Stimulated activated naive CD8-positive, alpha-beta T cell treated with anti-CD3 and anti-CD28 coated beads, Interleukin-15, Interleukin-2, amounts not matched to agents 100 U/mL and 50 U/mL, for 24 hours (primary cell): ENCODE data around the gene C1QL4.
"Not testable (repeated sequence)": the region's sequence is repeated elsewhere in the genome, so short reads cannot be mapped to it uniquely, and the experiment has no call there.

Experiments
- ATAC-seq: fragments of 150-1000 bp; cut with Tn5 transposase; one replicate; pipeline ENCODE4 v1.10.0; 2021
- DNase-seq: peaks from one replicate; pipeline ENCODE4 v3.0.0; 2021

The C1QL4 gene

DNA sequence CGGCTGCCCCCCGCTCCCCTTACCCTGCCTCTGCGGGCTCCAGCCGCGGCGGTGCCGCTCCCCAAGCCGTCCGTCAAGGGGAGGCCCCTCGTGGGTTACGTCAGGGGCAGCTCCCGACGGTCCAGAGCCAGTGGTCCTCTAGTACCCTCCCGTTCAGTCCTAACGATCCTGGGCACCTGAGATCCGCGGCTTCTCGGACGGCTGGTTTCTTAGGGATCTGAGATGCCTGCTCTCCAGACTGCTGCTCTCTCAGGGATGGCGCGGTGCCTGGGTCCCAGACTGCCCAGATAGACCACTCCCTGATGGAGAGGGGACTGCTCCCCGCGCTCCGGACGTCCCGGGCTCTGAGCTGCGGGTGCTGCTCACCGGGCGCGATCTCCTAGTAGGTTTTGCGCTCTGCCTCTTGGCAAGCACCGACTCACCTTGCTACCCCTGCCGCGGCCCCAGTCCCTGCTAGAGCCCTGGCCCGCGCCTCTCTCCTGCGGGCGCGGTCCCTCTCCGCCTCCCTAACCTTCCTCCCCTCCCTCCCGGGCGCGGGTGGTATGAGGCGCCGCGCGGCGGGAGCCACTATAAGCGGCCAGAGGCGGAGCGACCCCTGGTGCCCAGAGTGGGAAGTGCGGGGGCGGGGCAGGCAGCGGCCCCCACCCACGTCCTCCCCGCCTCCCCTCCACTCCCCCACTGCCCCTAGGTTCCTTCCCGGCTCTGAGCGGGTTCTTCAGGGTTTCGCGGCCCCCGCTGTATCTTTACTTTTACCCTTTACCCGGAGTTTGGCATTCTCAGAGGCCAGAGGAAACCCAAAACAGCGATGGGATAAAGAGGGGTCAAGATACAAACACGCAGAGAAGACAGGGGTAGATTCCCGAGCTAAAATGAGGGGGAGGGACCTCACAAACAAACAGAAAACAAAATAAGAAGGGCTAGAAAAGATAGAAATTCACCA, at the start of gene C1QL4:
Gene C1QL4 (minus strand): TSS at position 544 of the 940 bp plus-strand sequence. CDS start 711 bp downstream, outside the sequence.
- DNase-seq = peak; percentile 95
- peak; percentile 77 for ATAC-seq

- ATAC-seq, DNase-seq: not testable (repeated sequence)
Measured at GRCh38 chr12:49380184-49380583, 43.2 kb upstream of the C1QL4 start.

DNA sequence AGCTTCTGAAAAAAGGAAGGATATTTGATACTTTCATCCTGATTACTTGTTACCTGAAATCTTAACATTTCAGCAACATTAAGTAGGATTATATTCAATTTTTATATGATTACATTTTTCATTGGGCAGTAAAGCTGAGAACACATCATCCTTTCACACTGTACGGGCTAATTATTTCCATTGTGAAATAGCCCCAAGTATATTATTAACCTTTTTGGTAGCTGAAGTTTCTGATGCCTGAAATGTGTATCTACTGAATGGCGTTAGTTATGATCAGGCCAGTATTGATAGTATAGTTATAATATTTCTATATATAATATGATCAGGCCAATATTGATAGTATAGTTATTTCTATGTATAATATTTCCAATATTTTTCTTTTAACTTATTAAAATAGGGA, 40.4 kb upstream of the C1QL4 start:
- DNase-seq (no peak), ATAC-seq (no peak)

GRCh38 chr12:49375406-49375805, 38.4 kb upstream of the C1QL4 start:
- DNase-seq = no peak
- peak; percentile 57 for ATAC-seq

- ATAC-seq (no peak), DNase-seq (no peak)
Measured at GRCh38 chr12:49370539-49370938, 33.6 kb upstream of the C1QL4 start.

GRCh38 chr12:49369411-49370145, 32.6 kb upstream of the C1QL4 start:
- DNase-seq (peak; percentile 38), ATAC-seq (no peak)

GRCh38 chr12:49368240-49368600, 31.2 kb upstream of the C1QL4 start:
- ATAC-seq (no peak), DNase-seq (no peak)

DNA sequence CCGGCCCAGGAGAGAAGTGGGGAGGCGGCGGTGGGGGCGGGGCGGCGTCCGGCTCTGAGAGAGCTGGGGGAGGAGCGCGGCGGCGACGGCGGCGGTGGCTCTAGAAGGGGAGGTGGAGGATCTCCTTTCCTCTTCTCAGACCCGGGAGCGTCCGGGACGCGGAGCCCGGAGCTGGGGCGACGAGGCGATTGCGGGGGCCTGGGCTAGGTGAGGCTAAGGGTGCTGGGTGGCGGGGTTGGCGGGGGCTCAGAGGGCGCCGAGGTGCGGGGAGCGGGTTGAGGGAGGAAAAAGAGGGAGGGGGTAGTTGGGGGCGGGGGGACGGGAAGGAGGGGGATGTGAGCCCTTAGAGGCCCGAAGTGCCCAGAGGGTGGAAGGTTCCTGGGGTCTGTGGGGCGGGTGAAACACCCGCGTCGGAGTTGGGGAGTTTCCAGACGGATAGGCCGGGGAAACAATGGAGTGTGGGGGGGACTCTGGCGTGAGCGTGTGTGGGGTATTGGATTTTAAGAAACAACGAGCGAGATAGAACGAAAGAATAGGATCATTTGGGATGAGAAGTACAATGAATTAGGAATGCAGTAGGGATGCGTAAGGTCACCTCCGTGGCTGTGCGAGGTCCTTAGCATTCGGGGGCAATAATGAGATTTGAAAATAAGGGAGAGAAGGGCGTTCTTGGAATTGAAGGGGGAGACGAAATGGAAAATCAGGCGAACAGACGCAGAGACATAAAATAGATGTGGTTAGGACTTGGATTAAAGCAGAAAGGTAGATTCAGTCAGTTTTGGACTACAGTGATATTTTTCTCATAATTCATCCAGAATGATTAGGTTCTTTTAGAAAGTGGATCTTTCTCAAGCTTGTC, 30.6 kb upstream of the C1QL4 start, which contains the start of gene SPATS2:
Gene SPATS2 (plus strand): TSS at position 82 of the 859 bp plus-strand sequence. CDS start 93,551 bp downstream, outside the sequence.
- ATAC-seq (no peak), DNase-seq (no peak)

DNA sequence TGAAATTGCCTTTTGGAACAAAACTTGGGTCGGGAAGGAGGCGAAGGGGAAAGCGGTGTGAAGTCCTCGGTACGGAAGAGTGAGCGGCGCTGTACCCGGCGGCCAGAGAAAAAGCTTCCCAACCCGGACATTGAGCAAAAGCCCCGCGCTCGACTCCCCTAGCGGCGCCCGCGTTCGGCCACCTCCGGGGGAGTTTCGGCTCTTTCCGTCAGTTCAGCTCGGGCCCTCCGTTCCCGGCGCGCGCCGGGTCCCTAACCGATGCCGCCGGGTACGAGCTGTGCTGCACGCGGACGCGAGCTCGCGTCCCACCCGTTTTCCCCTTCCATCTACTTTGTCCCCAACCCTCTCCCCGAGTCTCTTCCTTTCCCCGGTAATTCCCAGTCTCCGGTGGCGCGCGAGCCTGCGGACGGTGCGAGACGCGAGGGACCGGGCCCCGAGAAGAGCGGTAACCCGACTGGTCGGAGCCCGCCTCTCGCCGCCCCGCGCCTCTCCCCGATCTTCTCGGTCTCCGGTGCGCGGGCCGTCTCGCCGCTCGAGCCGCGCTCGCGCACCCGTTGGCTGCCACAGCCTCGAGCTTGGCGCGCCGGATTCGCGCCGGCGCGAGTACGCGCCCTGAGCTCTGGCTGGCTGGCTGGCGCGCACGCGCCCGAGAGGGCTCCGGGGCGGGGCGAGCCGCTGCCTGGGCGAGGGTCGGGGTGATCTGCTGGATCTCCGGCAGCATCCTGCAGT, 29.8 kb upstream of the C1QL4 start:
- peak; percentile 92 for DNase-seq

GRCh38 chr12:49366096-49366651, 29.2 kb upstream of the C1QL4 start:
- no peak for ATAC-seq

More for the DNA sequence above, 29.8 kb upstream of the C1QL4 start:
- ATAC-seq = peak; percentile 91

DNA sequence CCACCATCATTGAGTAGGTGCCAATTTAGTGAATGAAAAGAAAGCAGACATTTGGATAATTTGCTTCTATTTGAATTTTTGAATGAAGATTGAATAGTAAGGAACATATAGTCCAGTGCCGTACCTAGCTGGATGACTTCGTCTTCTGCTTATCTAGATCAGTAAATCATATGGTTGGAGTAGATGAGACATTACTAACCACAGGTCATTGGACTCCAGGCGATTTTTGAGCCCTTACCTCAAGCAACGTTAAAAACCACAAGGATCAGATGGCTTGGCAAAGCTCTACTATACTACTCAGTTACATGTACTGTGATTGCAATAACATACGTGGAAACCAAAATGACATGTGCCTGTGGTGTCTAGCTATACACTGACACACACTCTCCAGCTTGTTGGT, 28.6 kb upstream of the C1QL4 start:
- no peak for DNase-seq
- no peak for ATAC-seq

More at GRCh38 chr12:49366096-49366651, 29.2 kb upstream of the C1QL4 start:
- no peak for DNase-seq

GRCh38 chr12:49364989-49365388, 28.0 kb upstream of the C1QL4 start:
- ATAC-seq (no peak), DNase-seq (no peak)

DNA sequence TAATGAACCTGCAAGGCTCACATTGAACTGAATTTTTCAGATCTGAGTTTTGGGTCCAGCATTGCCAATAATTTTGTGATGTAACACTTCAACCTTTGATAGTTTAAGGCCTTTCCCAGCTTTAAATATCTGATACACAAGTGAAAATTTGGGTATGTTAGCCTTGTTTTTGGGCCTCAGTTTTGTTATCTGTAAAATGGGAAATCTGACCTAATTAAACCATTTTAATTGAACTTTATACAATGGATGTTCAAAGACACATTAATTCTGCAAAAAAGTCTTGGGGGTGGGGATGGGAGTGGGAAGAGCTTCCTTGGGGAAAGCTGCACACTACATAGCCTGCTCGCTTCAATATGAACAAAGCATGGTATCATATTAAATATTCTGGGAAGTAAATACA, 25.1 kb upstream of the C1QL4 start:
- DNase-seq (no peak), ATAC-seq (no peak)

DNA sequence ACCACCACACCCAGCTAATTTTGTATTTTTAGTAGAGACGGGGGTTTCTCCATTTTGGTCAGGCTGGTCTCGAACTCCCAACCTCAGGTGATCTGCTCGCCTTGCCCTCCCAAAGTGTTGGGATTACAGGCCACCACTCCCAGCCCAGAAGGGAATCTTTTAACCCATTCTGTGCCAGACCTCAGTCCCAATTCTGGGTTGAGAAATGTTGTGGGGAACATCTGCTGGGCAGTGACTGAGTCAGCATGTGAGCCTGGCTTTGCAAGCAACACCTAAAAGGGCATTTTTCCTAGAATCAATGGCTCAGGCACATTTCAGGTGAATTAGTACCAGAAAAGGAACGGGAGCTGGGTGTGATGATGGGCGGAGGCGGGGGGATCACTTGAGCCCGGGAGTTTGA, 22.7 kb upstream of the C1QL4 start:
- no peak for ATAC-seq
- DNase-seq = no peak

DNA sequence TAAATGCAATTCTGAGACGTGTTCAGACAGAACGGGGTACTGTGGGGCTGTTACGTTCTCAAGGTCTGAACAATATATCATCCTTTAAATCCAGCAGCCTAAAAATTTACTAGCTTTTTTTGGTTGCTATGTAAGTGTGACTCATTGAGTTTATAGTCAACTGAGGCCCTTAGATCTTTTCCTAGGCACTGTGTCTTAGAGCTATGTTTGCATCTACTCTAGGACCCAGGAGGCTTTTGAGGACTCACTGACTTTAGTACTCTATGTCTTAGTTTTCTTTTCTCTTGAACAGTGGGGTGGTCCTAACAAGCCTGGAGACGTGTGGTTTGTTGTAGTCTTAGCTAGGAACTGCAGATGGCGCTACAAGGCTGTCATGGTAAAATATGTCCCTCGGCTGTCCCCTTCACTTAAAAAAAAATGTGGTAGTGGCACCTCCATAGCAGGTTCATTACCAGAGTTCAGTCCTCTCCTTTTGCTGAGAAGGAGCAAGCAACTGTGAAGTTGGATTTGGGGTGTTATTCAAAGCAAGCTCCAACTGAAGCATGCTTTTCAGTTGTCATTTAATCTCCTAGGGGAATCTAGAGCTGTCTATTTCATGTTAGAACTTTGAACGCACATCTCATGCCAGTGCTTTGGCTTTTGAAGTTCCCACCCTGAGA, 21.6 kb upstream of the C1QL4 start:
- peak; percentile 47 for DNase-seq
- ATAC-seq = peak; percentile 91

DNA sequence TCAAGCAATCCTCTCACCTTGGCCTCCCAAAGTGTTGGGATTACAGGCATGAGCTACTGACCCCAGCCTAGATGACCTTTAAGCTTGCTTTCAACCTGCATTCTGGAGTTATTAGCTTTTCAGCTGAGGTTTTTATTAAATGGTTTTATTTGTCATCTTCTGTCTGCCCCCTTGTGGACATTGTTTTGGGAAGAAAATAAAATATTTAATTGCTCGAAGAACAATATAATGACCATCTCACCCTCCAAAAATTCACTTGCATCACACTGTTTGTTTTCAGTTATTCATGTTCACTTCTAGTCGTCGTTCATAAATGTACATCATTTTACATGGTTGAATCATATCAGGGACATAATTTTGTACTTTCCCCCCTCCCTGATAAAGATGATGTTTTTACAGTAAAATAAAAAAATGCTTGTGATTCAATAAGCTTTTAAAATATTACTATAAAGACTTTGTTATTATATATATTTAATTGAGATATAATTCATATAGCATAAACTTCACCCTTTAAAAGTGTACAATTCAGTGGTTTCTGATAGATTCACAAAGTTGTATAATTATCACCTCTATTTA, 20.2 kb upstream of the C1QL4 start:
- ATAC-seq (no peak), DNase-seq (no peak)

DNA sequence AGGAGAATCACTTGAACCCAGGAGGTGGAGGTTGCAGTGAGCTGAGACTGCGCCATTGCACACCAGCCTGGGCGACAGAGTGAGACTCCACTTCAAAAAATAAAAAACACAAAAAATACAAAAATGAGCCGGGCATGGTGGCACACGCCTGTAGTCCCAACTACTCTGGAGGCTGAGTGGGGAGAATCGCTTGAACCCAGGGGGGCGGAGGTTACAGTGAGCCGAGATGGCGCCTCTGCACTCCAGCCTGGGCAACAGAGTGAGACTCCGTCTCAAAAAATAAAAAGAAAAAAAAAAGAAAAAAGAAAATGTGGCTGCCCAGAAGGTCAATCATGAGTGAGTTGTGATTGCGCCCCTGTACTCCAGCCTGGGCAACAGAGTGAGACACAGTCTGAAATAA, 18.9 kb upstream of the C1QL4 start:
- no peak for ATAC-seq
- DNase-seq = no peak

- no peak for ATAC-seq
- DNase-seq = no peak
Measured at GRCh38 chr12:49352351-49352750, 15.4 kb upstream of the C1QL4 start.

- DNase-seq = no peak
- no peak for ATAC-seq
Measured at GRCh38 chr12:49349266-49349665, 12.3 kb upstream of the C1QL4 start.

DNA sequence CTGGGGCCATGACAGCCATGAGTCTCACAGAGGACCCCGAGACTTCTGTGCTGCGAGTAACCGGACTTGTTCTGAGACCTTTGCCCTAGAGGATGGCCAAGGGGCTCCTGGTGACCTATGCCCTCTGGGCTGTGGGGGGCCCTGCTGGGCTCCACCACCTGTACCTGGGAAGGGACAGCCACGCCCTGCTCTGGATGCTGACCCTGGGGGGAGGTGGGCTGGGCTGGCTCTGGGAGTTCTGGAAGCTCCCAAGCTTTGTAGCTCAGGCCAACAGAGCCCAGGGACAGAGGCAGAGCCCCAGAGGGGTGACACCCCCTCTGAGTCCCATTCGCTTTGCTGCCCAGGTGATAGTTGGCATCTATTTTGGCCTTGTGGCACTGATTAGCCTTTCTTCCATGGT, 11.8 kb upstream of the C1QL4 start:
- ATAC-seq (no peak), DNase-seq (no peak)
